ENCODE data around the gene C1orf50.

DNA sequence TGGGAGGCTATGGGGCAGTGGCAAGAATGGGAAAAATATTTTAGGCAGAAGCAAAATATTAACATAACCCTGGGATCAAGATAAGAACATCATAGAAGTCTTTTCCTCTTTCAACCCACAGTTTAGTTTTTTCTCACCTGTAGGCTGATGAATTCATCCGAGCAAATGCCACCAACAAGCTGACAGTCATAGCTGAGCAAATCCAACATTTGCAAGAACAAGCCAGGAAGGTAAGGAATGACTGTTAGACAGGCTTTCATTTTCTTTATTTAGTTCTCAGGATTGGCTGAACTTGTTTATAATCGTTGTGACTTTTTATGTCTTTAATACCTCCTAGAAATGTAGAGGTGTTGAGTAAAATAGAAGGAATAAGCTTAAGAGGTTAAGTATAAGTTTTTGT, 6.4 kb downstream of the C1orf50 start:
- TF ChIP-seq POLR2A (IDR thresholded peaks at IDR 0.05) = no peak
- TF ChIP-seq, protein P1, sequence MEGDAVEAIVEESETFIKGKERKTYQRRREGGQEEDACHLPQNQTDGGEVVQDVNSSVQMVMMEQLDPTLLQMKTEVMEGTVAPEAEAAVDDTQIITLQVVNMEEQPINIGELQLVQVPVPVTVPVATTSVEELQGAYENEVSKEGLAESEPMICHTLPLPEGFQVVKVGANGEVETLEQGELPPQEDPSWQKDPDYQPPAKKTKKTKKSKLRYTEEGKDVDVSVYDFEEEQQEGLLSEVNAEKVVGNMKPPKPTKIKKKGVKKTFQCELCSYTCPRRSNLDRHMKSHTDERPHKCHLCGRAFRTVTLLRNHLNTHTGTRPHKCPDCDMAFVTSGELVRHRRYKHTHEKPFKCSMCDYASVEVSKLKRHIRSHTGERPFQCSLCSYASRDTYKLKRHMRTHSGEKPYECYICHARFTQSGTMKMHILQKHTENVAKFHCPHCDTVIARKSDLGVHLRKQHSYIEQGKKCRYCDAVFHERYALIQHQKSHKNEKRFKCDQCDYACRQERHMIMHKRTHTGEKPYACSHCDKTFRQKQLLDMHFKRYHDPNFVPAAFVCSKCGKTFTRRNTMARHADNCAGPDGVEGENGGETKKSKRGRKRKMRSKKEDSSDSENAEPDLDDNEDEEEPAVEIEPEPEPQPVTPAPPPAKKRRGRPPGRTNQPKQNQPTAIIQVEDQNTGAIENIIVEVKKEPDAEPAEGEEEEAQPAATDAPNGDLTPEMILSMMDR (IDR thresholded peaks at IDR 0.05 in 4 of 5, conservative IDR thresholded peaks at IDR 0.05 in 1 of 5) = no peak
